Endothelial cell of umbilical vein (primary cell): Measurements from ENCODE around the gene FKBP14.

Experiments used
- JUN ChIP-seq: IDR thresholded peaks from 2 replicates; pipeline ENCODE4 v1.6.1; 2011; ENCODE audit warnings: borderline replicate concordance, low read depth; ENCODE audit not compliant: insufficient read length, insufficient read depth
- POLR2A ChIP-seq: IDR thresholded peaks from 2 replicates; pipeline ENCODE4 v1.6.1; 2012; ENCODE audit warnings: low read depth, mild to moderate bottlenecking, control low read depth, low read length
- POLR2AphosphoS5 ChIP-seq: IDR thresholded peaks from 2 replicates; pipeline ENCODE4 v1.6.1; 2012; ENCODE audit warnings: low read depth, mild to moderate bottlenecking, control low read depth, low read length, moderate library complexity; ENCODE audit not compliant: insufficient read depth
- TF ChIP-seq, protein P1 (sequence below), 2 donors: IDR thresholded peaks; 1 replicate in 1 of 2; 2 replicates in 1 of 2; pipeline ENCODE4 v1.5.1; 2011; ENCODE audit warnings: low read length in 2 of 2, mild to moderate bottlenecking in 2 of 2, moderate library complexity in 2 of 2, control low read depth in 1 of 2, inconsistent platforms in 1 of 2, low read depth in 1 of 2; ENCODE audit not compliant: insufficient read depth in 1 of 2; ENCODE audit errors: extremely low read depth in 1 of 2

DNA sequence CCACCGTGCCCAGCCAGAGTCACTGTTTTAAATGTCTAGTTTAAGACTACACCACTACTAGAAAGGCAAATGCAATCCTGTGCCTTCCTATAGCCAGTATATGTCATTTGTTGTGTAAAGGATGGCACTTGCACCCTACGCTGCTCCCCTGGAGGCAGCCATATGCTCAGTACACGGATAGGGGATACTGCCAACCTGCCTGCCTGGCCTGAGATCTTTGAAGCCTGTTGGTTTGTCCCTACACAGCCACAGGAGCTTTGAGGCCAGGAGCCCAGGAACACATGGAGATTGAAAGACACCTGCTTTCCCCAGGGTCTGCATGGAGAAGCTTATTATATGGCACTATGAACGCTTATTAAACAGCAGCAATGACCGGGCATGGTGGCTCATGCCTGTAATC lies 34.6 kb downstream of the FKBP14 start:
- TF ChIP-seq, protein P1, sequence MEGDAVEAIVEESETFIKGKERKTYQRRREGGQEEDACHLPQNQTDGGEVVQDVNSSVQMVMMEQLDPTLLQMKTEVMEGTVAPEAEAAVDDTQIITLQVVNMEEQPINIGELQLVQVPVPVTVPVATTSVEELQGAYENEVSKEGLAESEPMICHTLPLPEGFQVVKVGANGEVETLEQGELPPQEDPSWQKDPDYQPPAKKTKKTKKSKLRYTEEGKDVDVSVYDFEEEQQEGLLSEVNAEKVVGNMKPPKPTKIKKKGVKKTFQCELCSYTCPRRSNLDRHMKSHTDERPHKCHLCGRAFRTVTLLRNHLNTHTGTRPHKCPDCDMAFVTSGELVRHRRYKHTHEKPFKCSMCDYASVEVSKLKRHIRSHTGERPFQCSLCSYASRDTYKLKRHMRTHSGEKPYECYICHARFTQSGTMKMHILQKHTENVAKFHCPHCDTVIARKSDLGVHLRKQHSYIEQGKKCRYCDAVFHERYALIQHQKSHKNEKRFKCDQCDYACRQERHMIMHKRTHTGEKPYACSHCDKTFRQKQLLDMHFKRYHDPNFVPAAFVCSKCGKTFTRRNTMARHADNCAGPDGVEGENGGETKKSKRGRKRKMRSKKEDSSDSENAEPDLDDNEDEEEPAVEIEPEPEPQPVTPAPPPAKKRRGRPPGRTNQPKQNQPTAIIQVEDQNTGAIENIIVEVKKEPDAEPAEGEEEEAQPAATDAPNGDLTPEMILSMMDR (IDR thresholded peaks at IDR 0.05; ENCODE audit: extremely low read depth in 1 of 2, insufficient read depth in 1 of 2, low read depth in 1 of 2, low read length in 2 of 2), result no peak
- no peak for TF ChIP-seq JUN
- no peak for TF ChIP-seq POLR2A
- TF ChIP-seq POLR2AphosphoS5, result no peak
